ENCODE results near the gene ZNF608.

Gene ZNF608

DNA sequence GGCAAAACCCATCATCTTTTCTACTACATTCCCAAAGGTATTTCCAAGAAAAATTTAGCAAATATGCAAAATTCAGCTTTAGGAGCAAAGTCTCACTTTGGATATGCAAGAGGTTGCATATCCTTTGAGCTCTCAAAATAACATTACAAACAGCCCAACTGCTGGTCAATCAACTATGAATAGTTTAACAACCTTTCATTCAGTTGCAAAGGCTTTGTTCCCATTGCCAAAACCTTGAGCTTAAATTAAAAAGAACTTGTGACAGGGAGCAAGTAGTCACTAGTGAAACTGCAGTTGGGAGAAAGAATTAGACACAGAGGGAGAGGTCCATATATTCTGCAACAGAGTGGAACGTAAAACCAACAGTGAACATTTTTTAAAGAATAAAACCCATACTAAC lies 8.8 kb downstream of the ZNF608 start:
- DNase-seq = no peak

- no peak for DNase-seq
Measured at GRCh38 chr5:124736805-124737188, 9.6 kb downstream of the ZNF608 start.

DNA sequence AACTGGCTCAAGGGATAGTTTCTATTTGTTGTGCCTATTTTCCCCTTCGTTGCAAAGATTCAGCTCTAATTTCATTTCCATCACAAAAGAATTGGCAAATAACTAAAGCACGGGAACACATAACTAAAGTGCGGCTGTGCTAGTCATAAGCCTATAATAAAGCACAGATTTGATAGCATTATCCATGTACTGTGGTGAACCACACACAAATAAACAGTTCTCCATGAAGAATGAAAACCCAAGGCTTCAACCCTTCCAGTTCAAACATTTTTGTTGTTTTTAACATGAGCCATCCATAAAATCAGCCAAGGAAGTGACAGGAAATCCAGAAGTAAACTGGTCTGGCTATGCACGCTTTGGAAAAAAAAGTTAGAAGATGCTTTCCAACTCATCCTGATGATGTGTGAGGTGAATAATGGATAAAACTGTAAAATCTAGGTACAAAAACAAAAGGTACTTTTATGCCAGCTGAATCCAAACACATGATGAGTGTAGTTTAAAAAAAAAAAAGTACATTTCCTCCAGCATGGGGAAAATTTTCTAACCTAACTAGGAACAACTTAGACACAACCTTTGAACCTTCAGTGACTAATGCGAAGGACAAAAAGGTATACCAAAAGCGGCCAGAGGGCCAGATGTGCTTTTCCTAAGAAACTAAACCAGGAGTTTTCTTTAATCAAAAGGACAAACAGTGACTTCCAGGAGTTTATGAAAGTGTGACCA lies 10.2 kb downstream of the ZNF608 start:
- DNase-seq = peak; percentile 74

DNA sequence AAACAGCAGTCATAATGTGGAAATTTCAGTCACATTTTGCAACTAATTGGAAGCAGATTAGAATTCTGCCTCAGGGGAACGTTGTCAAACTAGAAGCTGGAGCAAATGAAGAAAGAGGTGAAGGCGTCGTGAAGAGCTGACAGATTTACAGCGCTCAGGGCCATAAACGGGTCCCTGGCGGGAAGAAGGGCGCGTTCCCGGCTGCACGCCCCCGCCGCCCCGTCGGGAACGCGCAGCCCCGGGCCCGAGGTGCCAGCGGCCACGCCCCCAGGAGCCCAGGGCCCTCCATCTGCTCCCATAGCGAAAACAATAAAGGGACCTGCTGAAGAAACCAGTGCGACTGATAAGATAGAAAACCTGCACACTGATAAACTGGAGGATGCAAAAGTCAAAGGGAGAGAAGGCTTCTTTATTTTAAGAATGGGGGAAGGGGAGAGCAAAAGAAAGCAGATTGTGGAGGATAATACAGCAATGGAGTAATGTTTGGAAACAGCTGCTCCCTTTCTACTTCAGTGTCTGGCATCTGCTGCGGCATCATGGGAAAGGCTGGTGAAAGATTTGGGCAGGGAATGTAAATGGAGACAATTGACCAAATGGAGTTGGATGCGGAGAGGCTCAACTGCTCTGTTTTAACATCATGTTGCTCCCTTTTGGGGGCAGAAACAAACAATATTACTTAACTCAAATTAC lies 11.1 kb downstream of the ZNF608 start:
- peak; percentile 84 for DNase-seq

DNA sequence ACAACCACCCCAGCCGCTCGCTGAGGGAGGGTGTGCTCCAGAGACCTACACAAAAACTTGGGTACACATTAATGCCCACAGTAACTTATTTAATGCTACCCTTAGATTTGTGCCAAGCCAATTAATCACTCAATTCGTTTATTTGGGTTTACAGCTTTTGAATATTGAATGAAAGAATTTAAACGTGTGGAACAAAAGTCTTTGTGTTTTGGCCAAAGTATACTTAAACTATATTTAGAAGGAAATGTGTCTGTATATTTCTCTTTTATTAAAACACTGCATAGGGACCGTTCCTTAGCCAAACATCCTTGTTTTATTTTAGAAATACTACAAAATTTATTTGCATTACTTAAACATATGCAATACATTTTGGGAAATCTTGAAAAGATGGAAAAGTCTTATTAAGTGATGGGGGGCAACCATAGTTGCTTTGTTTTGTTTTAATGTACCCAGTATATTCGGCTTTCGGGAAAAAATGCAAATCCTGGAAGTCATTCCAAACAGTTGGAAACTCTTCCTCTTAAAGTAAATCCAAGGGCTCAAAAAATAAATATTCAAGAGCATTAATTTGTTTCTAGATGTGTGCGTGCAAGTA lies 11.8 kb downstream of the ZNF608 start:
- no peak for DNase-seq

DNA sequence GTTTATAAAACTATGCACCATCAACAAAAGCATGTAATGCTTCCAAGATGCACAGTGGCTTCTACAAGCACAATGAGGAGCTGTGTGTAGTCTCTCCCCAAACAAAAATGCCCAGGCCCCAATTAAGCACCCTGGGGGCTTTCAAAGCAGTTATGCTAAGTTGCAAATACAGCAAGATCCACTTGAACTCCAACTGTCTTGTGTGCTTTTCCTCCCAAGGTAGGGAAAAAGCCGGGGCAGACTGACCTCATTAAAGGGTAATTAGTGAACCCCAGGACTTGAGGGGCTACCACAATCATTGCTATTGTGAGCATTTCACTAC lies 13.1 kb downstream of the ZNF608 start:
- DNase-seq = no peak

DNA sequence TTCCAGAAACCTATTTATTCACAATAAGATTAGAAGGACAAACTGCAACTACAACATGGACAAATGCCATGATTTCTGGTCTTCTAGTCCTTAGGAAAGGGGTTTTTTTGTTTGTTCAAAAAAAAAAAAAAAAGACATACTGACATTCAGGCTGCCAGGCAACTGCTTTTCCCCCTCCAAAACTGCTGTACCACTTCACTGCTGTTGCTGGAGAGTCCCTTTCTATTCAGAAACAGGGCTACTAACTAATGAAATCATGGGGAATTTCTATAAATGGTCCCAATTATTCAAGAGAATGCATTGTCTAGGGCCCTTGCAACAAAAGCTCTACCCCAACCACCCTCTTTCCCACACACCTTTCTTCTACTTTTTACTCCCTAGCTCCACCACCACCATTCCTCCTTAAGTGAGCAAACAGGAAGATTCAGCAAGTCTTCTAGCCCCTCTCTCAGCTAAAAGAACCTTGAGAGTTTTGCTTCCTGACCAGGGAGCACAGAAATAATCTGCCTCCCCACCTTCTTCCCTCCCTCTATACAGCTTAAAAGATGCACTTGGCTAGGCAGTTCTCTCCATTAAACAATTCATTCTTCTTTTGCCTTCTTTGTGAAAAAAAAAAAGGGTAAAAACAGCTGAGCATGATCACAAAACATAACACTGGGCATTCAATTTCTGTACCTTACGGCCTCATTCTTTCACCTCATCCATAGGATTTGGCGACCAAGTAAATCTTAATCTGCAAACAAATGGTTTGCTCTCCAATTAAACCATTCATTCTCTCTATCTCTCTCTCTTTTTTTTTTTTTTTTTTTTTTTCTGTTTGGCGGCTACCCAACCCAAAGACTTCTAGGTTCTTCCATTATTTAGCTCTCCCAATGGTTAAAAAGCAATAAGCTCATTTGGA lies 13.8 kb downstream of the ZNF608 start:
- DNase-seq = no peak

GRCh38 chr5:124730381-124730780 lies 16.1 kb downstream of the ZNF608 start:
- no peak for DNase-seq

DNA sequence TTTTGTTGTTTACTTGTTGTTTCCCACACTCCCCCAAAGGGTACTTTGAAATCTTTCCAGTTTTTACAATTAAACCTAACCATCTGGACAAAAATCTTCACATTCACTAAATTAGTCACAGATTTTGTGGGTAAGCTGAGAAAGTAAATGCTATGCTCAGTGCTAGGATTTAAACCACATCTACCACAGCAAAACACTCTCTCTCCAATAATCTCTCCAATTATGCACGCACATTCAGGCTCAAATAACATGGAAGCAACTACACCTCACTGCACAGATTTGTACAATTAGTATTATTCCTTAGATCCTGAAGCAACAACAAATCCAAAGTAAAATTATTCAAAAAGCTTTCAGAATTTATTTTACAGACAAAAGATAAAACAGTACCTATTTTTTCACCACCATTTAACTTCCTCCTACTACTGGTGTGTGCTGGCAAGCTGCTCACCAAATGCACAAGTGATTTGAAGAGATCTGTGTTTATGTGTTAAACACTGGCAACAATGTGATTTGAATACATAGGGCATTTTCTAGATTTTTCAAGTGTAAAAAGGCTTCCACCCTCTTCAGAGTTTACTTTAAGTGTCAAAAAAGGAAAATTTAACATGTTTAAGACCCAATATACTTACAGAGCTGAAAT lies 16.6 kb downstream of the ZNF608 start:
- no peak for DNase-seq

GRCh38 chr5:124728968-124729332 lies 17.5 kb downstream of the ZNF608 start:
- no peak for DNase-seq

GRCh38 chr5:124728331-124728967 lies 18.0 kb downstream of the ZNF608 start:
- no peak for DNase-seq

GRCh38 chr5:124726631-124727362 lies 19.6 kb downstream of the ZNF608 start:
- no peak for DNase-seq

GRCh38 chr5:124725622-124726258 lies 20.7 kb downstream of the ZNF608 start:
- DNase-seq = no peak

- DNase-seq = no peak
Measured at GRCh38 chr5:124725040-124725434, 21.4 kb downstream of the ZNF608 start.

- no peak for DNase-seq
Measured at GRCh38 chr5:124724357-124725039, 21.9 kb downstream of the ZNF608 start.

- no peak for DNase-seq
Measured at GRCh38 chr5:124721229-124721735, 25.2 kb downstream of the ZNF608 start.

- no peak for DNase-seq
Measured at GRCh38 chr5:124720593-124720992, 25.8 kb downstream of the ZNF608 start.

DNA sequence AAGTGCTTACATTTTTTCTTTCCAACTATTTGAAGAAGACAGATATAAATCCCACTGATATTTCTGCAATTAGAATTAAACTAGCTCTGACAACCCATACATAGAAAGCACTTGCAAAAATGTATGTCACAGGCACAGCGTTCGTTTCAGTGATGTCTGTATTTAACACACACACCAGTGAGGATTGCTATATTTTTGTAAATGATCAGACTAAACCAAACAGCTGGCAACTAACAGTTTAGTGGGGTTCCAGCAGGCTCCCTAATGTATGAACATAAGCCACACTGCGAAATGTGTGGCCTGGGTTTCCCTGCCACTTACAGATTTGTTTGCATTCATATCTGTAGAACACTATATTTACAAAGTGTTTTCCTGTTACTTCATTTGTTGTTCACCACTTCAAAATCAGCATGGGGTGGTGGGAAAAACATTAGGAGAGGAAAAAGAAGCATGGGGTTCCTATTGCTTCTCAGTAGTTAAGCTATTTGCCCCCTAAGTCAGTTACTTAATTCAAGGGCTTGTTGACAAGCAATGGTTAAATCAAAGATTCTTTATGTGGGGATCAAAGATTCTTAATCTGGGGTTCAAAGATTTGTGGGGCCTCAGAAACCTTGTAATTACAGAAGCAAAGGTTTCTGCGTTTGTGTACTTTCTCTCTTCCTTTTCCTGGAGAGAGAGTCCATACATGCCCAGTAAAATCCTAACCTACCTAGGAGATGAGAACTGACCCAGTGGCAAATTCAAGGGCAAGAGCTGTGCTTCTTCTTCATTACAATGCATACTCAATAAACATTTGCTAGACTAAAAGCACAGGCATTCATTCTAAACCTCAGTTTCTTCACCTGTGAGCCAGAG lies 27.1 kb downstream of the ZNF608 start:
- no peak for DNase-seq

DNA sequence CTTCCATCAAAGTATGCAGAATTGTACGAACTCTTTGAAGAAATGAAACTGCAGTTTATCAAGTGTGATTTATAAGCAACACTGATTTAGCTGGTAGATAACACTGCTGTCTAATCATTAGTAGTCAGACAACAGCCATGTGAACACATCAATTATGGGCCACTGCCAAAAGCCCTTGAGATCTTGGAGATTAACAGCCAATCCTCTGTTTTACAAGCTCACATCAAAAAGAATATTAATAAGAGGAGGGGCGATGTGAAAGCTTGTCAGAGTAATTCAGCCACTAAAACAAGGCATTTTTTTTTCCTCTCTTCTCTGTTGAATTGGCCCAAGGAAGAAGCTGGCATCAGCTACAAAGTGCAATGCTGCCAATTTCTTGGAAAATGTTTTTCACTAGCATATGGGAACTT lies 28.1 kb downstream of the ZNF608 start:
- DNase-seq = no peak

Measured in EL (cell line).